ENCODE measurements around the gene EIF5AL1. TPM values are rescaled to one million over a fixed set of nuclear protein-coding genes. Genes with fewer than 3 reads are reported as not detected.

Gene EIF5AL1
- total RNA-seq, 4 donors from 2014 or later: 0.23 to 0.52 (median 0.47) TPM; not detected in 1

GRCh38 chr10:79487296-79488194, 24.8 kb upstream of the EIF5AL1 start:
- Histone ChIP-seq H3K27ac (peak overlapping the region; percentile 74), H3K36me3 (no peaks in the 10 kb centered on the region), H3K4me3 (no peak overlapping the region), H3K9me3 (no peaks in the 10 kb centered on the region), H3K4me1 (peaks cover 42% of the 10 kb centered on the region), H3K27me3 (no peaks in the 10 kb centered on the region)
- DNase-seq (ENCODE audit: low spot score in 2 of 2): peak in 1 of 2 donors; percentile 73
- 75% methylated on average over 10 of the region's 10 CpGs for WGBS
- TF ChIP-seq POLR2AphosphoS5 (IDR thresholded peaks at IDR 0.05): no peak
- no peak for TF ChIP-seq POLR2A (IDR thresholded peaks at IDR 0.05)
- peak; percentile 29 to 50 for TF ChIP-seq CTCF (IDR thresholded peaks at IDR 0.05)
- no peak for TF ChIP-seq EP300 (IDR thresholded peaks at IDR 0.05)

DNA sequence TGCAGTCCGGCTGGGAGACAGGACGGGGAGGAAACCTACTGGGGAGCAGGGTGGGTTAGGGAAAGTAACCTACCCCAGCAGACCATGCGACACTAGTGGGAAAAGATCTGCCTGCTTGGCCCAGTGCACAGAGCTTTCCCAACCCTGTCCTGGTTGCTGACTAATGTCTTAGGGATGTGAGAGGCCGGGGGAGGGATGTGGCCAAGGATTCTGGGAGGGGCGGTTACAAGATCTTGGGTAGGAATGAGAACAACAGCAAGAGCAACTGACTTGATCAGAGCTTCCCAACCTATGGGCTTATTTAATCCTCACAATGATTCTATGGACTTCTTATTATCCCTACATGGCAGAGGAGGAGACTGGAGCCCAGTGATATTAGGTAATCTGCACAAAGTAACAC, 24.0 kb upstream of the EIF5AL1 start:
- H3K36me3 ChIP-seq: no peaks in the 10 kb centered on the region
- H3K4me3 ChIP-seq: no peak overlapping the region
- peaks cover 34% of the 10 kb centered on the region for H3K4me1 ChIP-seq
- DNase-seq (ENCODE audit: low spot score in 2 of 2): peak; percentile 86 to 90
- peak overlapping the region; percentile 74 for H3K27ac ChIP-seq
- WGBS: 31% methylated on average over 4 of the region's 5 CpGs
- no peaks in the 10 kb centered on the region for H3K9me3 ChIP-seq
- no peaks in the 10 kb centered on the region for H3K27me3 ChIP-seq
- no peak for TF ChIP-seq EP300 (IDR thresholded peaks at IDR 0.05)
- no peak for TF ChIP-seq CTCF (IDR thresholded peaks at IDR 0.05)

DNA sequence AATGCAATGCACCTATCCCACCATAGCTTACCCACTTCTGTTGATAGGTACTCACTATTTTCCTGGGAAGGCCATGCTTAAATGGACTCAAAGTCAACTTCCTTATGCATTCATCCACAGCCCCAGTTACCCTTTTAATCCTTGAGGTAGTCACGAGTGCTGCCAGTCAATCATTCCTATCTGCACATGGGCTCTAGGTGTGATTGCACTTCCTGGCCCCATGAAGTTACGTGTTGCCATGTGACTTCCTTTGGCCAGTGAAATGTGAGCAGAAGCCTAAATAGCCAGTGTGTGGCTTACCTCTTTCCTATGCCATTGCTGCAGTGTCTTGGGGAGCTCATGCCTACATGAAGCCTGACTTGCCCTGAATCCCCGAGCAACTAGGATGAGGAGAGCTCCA, 23.5 kb upstream of the EIF5AL1 start:
- no peaks in the 10 kb centered on the region for H3K27me3 ChIP-seq
- H3K9me3 ChIP-seq: no peaks in the 10 kb centered on the region
- no peak for TF ChIP-seq POLR2AphosphoS5 (IDR thresholded peaks at IDR 0.05)
- no peak for TF ChIP-seq CTCF (IDR thresholded peaks at IDR 0.05)
- TF ChIP-seq POLR2A (IDR thresholded peaks at IDR 0.05): no peak
- no peak for TF ChIP-seq EP300 (IDR thresholded peaks at IDR 0.05)
- H3K36me3 ChIP-seq: no peaks in the 10 kb centered on the region
- H3K27ac ChIP-seq: peak overlapping the region; percentile 28
- H3K4me3 ChIP-seq: no peak overlapping the region
- peak; percentile 15 to 47 for DNase-seq (ENCODE audit: low spot score in 2 of 2)
- H3K4me1 ChIP-seq: peaks cover 30% of the 10 kb centered on the region
- WGBS: 89% methylated on average over 3 of the region's 3 CpGs

- no peak overlapping the region for H3K4me3 ChIP-seq
- peaks cover 24% of the 10 kb centered on the region for H3K4me1 ChIP-seq
- peak in 1 of 2 donors; percentile 52 for DNase-seq (ENCODE audit: low spot score in 2 of 2)
- H3K36me3 ChIP-seq: no peaks in the 10 kb centered on the region
- no peaks in the 10 kb centered on the region for H3K27me3 ChIP-seq
- H3K27ac ChIP-seq: no peak overlapping the region
- WGBS: 77% methylated on average over 8 of the region's 9 CpGs
- H3K9me3 ChIP-seq: no peaks in the 10 kb centered on the region
- TF ChIP-seq CTCF (IDR thresholded peaks at IDR 0.05) (no peak), POLR2AphosphoS5 (IDR thresholded peaks at IDR 0.05) (no peak), EP300 (IDR thresholded peaks at IDR 0.05) (no peak), POLR2A (IDR thresholded peaks at IDR 0.05) (no peak)
Observed at GRCh38 chr10:79490400-79491142, 21.8 kb upstream of the EIF5AL1 start.

Measured in suprapubic skin (tissue), 4 donors.